GM19193 (cell line): ENCODE data around the gene FNDC5.

Experiments
- POLR2A ChIP-seq: IDR thresholded peaks from 4 replicates; pipeline ENCODE4 v1.6.1; 2011; ENCODE audit not compliant: insufficient read depth, insufficient read length; ENCODE audit errors: extremely low read depth

Gene FNDC5

DNA sequence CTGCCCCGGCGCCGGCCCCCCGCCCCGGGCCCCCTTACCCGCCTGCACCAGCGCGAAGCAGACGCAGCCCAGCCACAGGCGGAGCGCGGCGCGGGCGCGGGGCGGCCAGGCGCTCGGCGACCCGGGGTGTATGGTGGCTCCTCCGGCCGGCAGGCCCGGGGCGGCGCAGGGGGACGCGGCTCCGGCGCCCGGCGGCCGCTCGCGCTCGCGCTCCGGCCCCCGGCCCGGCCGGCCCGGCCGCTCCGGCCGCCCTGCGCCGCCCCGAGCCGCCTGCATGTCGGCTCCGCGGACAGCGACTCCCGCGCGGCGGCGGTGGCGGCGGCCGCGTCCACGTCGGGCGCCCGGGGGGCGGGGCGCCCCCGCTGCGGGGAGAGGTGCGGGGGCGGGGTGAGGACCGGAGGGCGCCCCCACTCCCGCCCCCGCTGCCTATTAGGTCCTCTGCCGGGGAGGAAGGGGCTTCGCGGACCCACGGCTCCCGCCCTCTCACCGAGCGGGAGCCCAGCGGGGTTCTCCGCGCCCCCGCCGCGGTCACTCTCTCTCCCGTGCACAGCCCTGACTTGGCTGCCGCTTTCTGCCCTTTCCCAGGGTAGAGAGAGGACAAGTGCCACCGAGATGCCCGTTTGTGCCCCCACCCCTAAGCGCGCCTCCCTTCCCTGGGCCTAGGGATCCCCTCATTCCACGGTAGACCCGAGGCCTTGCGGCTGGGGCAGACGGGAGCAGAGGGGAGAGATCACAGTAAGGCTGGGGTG, at the start of gene FNDC5:
Gene FNDC5, minus strand, starts transcription at position 298 of the 749 bp plus-strand sequence.
- no peak for TF ChIP-seq POLR2A

- TF ChIP-seq POLR2A = no peak
Observed at GRCh38 chr1:32919811-32920733, 49.4 kb upstream of the FNDC5 start.

- no peak for TF ChIP-seq POLR2A
Observed at GRCh38 chr1:32918179-32918578, 47.5 kb upstream of the FNDC5 start.

- TF ChIP-seq POLR2A = no peak
Observed at GRCh38 chr1:32917521-32917920, 46.8 kb upstream of the FNDC5 start.

DNA sequence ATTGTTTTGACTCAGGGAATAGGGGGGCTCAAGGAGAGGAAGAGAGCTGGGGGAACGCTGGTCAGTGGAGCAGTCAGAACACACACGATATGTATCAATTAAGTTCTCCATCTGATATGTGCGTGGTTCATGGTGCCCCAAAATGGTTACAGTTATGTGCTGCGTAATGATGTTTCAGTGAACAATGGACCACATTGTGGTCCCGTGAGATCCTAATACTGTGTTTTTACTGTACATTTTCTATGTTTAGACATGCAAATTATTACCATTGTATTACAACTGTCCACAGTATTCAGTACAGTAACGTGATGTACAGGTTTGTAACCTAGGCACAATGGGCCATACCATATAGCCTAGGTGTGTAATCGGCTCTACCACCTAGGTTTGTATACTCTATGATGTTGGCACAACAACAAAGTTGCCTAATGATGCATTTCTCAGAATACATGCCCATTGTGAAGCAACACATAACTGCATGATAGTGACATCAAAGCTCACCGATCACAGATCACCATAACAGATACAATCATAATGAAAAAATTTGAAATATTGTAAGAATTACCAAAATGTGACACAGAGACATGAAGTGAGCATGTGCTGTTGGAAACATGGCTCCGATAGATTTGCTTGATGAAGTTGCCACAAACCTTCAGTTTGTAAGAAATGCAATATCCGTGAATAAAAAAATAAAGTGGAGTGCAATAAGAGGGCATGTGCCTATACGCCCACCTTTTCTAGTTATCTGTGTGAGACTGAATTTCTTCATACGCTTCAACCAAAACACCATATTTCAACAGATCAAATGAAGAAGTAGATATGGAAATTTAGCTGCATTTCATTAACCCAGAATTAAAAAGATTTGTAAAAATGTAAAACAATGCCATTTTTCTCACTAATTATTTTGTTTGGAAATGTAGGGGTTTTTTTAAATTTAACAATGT, 45.3 kb upstream of the FNDC5 start:
- no peak for TF ChIP-seq POLR2A

DNA sequence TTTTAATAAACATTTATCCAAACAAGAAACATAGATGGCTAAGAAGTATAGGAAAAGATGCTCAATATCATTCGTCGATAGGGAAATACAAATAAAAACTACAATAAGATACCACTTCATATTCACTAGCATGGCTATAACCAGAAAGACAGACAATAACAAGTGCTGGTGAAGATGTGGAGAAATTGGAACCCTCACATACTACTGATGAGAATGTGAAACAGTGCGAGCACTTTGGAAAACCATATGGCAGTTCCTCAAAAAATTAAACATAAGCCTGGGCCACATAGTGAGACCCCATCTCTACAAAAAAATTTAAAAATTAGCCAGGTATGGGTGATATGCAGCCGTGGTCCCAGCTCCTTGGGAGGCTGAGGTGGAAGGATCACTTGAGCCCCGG, 39.6 kb upstream of the FNDC5 start:
- no peak for TF ChIP-seq POLR2A

DNA sequence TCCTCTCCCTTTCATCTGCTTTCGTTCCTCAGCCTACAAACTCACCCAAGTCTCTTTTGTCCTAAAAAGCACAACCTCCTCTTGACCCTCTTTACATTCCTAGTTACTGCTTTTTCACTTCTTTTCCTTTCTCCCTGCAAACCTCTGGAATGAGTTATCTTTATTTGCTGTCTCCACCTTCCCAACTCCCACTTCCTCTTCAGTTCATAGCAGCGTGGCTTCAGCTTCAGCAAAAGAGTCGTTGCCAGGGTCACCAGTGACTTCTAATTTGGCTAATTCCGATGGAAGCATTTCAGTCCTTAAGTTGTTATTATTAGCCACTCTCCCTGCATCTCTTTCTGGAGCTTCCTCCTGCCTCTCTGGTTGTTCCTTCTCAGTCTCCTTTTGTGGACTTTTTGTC, 36.7 kb upstream of the FNDC5 start:
- TF ChIP-seq POLR2A = no peak

GRCh38 chr1:32906654-32907053, 35.9 kb upstream of the FNDC5 start:
- TF ChIP-seq POLR2A = no peak

GRCh38 chr1:32904797-32905196, 34.1 kb upstream of the FNDC5 start:
- no peak for TF ChIP-seq POLR2A

- TF ChIP-seq POLR2A = no peak
Observed at GRCh38 chr1:32903991-32904785, 33.5 kb upstream of the FNDC5 start.

DNA sequence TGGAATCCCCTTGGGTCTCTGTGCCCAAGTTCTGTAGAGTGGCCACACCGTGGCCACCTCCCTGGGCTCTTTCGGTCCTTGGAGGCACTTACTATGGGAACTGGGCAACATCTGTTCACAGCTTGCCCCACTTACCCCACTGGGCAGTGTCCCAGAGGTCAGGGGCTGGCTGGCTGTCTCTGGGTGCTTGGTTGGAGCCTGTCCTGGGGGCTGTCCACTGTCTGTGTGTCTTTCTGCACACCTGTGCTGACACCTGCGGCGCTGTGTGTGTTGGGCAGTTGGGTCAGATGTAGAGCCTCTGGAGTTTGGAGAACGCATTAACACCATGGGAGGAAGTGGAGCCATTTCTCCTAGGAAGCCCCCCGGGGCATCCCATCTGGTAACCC, 31.8 kb upstream of the FNDC5 start:
- no peak for TF ChIP-seq POLR2A

DNA sequence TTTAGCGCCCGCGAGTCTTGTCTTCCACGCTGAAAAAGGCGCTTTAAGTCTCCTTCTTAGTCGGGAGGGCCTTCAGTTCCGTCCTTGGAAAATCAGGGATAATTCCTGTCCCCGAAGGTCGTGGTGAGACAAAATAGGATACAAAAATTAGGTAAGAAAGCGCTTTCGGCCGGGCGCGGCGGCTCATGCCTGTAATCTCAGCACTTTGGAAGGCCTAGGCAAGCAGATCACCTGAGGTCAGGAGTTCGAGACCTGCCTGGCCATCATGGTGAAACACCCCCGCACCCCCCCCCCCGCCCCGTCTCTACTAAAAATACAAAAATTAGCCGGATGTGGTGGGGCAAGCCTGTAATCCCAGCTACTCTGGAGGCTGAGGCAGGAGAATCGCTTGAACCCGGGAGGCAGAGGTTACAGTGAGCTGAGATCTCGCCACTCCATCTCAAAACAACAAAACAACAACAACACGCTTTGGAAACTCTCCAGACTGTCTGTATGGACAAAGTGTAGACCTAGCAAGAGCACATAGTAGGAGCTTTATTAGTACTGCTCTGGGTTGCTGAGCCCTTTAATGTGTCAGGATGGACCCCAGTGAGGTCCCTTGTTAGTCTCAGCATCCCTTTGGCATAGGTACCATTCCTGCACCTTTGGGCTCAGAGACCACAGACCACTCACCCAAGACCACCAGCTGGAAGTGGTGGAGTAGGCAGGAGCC, 31.3 kb upstream of the FNDC5 start:
- TF ChIP-seq POLR2A = no peak

GRCh38 chr1:32900956-32901822, 30.5 kb upstream of the FNDC5 start, which contains the start of gene TMEM54:
TSS of gene TMEM54 (minus strand) at chr1:32901389. CDS start at chr1:32901238, 151 bp downstream.
- TF ChIP-seq POLR2A = no peak

DNA sequence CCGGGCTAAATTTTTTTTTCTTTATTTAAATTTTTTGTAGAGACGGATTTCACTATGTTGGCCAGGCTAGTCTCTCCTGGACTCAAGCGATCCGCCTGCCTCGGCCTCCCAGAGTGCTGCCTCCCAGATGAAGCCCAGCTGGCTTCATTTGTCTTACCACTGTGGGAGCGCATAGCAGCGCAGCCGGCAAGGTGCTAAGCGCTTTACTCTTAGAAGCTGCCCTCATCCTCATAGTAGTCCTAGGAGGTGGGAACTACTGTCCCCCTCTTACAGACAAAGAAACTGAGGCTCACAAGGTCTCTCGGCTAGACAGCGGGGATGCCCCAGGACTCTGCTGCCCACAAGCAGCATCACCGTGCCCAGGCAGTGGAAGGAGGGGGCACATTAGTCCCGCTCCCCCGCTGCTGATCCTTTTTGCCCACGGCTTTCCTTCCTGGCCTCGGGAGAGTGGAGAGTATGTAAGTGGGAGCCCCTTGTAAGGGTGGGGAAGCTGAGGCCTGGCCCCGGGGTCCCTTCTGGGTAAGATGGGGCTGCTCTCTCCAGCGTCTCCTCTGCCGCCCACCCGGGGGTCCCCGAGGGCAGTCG, 29.8 kb upstream of the FNDC5 start:
- TF ChIP-seq POLR2A = no peak
